ENCODE measurements around the gene PDE4D.

PDE4D gene

DNA sequence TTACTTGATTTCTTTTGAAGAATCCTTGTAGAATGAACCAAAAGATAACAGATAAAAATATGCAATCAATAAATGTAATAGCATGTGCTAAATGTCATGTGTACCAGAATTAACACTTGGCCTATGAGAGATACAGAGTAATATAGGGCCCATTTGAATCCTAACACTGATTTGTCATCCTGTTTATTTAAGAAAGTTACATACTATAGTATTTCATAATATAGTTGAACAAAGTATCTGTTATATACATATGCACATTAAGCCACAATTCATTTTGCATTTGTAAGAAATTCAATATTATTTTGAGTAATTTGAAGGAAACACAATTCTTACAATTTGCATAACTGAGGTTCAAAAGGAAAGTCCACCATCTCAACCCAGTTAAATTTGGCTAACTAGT, 389.5 kb downstream of the PDE4D start:
- DNase-seq, result no peak

DNA sequence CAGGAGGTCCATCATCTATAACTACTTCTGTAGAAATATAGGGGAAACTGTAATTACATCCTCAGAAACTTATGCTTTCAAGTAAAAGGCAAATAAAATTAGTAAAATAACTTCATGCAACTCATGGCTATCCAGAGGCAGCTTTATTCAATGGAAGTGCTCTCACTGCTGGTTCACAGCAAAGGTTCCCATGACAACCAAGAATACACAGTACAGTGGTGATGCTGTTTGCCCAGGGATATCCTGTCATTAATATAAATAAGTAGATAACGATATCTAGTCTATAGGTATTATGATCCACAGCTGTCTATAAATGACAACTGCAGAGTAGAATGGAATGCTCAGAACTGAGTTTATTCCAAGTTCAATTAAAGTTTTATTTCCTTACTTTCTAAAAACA, 390.3 kb downstream of the PDE4D start:
- no peak for DNase-seq

DNA sequence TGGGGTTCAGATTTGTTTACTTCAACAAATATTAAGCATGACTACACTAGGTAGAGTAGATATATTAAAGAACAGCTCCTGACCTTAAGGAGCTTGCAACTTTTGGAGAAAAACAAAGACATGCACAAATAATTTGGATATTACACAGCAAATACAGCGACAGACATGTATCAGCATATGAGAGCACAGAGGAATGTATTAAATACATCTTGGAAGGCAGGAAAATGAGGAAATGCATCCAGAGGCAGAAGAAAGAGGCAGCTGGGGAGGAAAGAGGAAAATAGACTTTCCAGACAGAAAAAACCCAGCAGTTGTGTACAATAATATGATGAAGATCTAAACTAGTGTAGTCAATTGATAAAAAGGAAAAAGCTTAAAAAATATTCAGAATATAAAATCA, 392.2 kb downstream of the PDE4D start:
- no peak for DNase-seq

DNA sequence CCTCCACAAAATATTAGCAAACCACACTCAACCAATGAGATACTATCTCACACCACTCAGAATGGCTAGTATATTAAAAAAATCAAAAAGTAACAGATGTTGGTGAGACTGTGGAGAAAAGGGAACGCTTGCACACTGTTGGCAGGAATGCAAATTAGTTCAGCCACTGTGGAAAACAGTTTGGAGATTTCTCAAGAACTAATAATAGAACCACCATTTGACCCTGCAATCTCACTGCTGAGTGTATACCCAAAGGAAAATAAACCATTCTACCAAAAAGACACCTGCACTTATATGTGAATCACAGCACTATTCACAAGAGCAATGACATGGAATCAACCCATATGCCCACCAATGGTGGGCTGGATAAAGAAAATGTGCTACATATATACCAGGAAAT, 393.5 kb downstream of the PDE4D start:
- DNase-seq, result no peak

DNA sequence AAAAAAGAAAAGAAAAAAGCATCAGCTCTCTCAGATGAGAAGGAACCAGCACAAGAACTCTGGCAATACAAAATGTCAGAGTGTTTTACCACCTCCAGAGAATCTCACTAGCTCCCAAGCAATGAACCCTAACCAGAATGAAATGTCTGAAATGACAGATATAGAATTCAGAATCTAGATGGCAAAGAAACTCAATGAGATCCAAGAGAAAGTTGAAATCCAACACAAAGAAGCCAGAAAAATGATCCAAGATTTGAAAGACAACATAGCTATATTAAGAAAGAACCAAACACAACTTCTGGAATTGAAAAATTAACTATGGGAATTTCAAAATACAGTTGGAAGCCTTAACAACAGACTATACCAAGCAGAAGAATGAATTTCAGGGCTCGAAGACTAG, 396.3 kb downstream of the PDE4D start:
- no peak for DNase-seq

DNA sequence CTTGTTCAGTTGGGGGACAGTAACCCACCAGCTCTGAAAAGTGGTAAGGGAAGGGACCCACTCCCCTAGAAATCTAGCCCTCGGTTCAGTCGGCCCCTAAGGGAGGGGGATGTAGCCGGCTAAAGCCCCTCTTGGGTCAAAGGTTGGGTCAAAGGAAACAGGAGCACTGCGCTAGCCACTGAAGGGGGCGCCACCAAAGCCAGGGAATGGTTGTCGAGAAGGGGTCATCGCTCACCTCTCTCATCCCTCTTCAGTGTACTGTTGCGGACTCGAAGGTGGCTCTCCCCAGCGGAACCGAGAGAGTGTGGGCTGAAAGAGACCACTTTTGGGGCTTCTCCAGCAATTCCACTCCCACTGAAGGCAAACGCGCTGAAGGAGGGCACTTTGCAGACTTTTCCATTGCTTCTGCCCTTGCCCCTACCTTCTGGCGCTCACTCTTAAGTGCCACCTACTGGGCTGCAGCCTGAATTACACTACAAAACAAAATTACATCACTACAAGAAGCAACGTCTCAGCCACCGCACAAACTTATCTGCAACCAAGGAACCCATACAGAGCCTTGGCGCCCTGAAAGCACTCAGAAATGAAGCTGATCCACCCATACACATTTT, 396.9 kb downstream of the PDE4D start:
- peak; percentile 16 for DNase-seq

DNA sequence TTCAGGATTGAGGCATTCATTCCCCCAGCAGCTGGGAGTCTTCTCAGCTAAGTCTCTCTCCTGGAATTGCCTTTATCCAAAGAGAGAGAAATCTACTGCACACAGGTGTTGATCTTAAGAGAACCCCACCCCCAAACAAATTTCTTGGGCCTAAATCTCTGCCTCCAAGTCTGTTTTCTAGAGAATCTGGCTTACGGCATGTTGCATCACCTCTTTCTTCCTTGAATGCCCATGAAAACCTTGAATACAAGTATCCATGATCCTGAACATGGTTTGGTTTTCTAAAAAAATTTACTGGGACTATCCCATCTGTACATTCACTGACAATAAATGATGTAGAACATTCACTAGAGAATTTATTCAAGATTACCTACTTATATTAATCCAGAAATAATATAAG, 401.6 kb downstream of the PDE4D start:
- peak; percentile 9 for DNase-seq

DNA sequence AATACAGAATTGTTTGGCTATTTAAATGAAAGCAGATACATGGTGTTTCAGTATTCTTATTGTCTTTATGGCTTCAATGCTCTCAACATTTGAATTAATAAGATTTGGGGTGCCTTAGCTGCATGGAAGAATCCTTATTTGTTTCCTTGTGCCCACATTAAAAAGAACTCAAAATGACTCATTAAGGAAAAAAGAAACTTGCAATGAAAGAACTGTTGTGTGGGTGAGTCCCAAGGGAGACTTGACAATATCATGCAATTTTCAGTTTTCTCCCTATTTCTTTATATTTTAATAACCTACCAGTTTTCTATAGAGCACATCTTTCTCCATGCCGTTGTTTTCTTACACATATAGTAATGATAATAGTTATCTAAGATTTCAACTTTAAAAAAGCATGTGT, 404.0 kb downstream of the PDE4D start:
- DNase-seq, result peak; percentile 3

DNA sequence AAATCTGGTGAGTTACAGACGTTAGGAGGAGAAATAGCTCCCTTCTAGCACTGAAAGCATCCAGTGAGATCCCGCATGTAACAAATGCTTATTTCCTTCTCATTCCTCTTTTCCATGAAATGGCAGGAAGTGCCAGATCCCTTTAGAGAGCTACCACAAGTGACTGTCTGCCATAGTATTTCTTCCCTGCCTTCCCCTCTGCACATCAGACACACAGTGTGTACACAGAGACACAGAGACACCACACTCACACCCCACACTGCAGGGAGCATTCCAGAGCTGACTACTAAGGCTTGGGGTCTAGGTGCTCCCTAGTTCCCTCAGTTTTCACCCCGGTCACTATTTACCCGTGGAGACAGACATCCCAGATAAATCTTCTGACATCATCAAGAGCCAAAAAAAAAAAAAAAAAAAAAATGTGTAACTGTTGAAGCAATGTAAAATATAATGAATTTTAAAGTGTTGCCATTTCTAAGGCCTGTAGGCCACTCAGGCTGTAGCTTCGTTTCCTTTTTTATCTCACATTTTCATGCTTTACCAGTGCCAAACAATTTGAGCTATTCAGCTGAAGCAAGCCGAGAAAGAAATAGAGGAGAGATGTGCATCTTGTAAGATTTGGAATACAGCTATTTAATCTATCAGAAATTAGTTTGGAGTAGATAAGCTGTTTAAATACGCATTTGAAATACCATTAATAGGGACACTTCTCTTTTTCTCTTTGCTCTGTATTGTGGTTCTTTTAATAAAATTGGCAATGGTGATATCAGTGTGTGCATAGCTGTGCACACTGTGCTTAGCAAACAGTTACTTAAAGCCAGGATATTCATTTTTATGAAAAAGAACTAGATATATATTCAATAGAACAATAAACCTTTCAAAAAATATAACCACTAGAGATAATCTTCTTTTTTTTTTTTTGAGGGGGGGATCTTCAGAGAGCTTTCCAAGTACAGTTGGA, 405.5 kb downstream of the PDE4D start:
- peak; percentile 13 for DNase-seq

DNA sequence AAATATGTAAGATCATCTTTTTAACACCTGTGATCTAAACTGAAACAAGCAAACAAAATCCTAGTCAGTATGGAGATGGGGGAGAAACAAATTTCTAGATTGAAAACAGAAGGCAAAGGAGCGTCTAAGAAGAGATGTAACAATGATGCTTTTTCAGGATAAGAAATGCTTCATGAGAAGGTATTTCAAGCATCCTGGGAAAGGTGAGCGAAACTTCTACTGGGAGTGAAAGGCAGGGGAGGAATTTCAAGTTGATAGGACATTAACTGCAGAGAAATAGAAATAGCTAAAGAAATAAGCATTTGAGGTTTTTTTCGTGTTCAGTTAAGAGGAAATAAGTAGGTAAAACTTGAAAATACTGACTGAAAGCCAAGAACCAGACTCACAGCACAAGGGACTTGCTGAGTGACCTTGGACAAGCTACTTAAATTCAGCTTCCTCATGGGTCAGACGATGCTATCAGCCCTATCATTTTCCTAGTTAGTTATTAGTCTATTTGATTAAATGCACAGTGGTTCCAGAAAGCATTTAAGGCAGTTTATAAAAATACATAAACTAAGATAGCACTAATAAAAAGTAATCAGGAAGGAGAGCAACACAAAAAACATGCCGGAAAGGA, 406.3 kb downstream of the PDE4D start:
- no peak for DNase-seq

DNA sequence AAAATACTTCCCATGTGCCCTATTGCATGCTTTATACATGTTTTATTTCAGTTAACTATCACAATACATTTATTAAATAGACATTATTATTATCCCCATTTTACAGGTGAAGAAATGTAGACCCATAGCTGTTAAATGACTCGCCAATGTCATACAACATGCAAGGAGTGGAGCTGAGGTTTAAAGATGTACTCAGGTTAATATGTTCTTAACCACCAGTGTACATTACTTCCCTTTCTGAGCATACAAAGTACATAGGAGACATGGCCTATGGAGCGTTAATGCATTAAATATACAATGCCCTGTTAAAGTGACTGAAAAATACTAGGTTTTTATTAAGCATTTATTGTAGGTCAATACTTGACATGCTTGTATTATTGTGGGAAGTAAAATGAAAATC, 407.0 kb downstream of the PDE4D start:
- no peak for DNase-seq

DNA sequence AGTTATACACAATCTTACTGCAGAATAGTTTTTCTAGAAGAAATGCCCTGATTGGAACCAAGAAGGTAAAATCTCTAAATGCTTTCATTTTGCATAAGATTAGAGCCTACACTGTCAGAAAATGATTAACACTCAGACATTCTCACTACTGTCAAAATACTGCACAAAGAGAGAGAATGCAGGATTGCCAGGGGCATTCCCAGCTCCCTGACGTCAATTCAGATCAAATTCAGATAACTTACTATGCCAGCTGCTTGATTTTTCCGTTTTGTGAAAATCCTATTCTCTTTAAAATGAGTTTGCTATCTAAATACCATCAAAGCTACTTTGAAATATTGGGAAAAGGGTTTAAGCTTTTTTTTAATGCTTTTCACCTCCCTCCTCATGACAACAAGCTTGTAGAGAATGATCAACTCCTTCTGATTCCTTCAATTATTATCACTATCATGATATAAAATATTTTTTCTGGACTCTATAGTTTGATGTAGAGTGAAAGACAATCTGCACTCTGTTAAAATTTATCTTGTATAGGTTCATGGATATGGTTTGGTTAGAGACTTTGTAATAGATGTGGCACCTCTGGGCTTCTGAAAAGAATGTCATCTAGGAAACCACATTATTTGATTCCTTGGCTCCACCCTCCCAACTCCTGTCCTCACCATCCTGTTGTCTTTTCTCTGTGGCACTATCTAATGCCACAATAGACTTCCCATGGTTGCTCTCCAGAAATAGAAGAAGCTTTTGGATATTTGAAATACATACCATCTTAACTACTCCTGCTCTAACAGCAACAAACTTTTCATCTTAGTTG, 407.7 kb downstream of the PDE4D start:
- DNase-seq, result peak; percentile 16

DNA sequence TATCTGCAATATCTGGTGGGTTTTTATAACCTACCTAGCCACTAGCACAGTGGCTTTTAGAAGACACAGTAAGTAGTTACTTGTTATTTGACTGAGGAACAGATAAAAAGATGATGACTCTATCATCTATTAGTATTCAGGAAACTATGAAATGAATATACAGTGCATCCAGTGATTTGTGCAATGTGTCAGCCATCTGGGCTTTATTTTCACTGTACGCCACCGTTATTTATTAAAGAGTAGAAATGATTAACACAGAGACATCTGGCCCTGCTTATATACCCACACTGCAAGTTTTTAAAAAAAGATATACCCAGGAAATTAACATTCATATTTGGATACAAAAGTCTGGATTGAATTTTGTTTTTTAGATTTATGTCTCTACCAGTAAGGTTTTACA, 408.4 kb downstream of the PDE4D start:
- DNase-seq, result peak; percentile 22

DNA sequence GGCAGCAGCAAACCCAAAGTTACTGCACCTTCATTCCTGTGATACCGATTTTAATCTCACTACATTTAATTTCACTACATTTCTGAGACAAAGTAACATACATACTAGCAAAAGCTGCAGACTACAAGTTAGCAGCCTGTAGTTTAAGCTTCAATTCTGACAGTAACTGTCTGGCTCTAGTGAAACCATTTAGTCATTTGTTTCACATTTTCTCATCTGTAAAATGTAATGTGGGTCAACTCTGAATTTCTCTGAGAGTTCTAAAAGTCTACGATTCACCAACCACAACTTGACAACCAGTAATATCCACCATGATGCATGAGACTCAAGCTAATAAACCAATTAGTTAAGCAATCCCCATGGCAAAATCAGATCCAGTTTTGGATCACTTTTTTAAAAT, 408.9 kb downstream of the PDE4D start:
- no peak for DNase-seq

DNA sequence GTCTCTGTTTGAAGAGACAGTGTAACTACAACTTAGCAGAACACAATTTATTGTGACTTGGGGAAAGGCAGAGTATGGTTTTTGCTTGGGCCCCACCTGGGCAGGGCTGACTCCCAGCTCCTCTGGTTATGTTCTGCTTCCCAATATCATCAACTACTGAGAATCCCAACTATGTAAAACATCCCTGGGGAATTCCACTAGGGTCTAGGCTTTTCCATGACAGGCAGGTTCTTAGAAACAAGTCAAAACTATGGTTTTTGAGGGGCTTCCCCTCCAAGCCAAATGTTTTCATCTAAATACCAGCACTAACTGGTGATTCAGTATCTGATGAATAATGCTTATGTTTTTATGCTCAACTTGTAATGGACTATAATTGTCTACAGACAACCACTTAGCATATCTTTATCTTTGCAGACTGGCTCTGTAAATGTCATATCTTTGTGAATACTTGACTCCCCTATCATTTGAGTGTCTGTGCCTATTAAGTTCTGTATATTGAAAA, 409.5 kb downstream of the PDE4D start:
- DNase-seq, result peak; percentile 70

DNA sequence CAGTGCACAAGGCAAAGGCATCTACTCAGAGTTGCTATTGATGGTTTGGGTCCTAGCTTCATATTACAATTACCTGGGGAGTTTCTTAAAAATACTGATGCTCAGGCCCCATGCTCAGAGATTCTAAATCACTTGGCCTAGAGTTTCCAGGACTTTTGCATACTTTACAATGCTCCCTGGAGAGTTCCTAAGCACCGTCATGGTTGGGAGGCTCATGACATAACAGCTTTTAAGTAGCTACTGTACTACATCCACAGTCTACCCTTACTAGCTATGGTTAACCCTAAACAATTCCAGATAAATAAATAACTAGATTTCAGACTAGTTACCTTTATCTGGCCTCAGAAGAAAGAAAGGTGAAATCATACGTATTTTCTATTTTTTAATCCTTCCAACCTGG, 414.4 kb downstream of the PDE4D start:
- no peak for DNase-seq

DNA sequence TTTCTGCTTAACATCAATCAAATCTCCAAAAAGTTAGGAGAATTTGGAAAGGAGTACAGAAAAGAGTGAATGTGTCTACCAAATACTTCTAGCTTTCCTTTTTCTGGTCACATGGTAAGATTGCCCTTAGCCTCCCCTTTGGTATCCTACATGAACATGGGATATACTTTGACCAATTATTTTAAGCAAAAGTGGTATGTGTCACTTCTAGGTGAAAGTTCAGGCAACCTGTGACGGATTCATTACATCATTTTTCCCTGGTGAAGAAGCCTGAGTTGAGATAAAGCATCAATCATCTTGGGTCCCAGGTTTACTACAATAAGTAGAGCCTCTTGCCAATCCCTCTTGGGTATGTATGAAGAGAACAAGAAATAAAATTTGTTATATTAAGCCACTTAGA, 419.2 kb downstream of the PDE4D start:
- DNase-seq, result no peak

DNA sequence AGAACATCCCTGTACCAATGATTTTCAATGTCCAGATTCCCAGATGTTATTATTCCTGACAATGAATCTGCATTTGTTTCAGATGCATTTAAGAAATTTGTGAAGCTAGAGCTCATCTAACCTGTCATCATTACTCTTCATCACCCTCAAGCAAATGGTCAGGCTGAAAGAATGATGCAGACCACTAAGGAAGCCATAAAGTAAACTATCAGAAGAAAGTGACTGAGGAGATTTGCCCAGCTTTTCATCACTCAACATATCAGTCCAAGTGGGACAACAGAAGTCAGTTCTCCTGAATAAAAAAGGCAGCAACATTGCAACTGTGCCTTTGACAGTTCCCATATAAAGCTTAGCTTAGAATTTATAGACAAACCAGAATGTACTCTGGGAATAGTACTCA, 419.9 kb downstream of the PDE4D start:
- no peak for DNase-seq

DNA sequence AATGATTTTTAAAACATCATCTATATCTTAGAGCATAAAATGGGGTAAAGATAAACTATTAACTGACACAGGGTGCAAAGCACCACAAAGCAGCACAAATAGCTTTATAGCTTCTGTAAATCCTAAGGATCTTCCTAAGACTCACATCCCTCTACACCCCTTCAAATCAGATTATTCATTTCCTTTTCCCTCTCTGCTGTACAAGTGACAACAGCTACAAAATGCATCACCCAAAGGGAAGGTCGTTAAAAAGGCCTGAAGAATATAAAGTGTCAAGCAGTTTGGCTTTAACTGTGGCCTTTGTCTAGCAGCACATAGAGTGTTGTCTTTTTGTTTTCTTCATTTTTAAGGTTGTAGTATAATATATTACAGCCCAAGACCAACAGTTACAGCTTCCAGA, 422.1 kb downstream of the PDE4D start:
- no peak for DNase-seq

DNA sequence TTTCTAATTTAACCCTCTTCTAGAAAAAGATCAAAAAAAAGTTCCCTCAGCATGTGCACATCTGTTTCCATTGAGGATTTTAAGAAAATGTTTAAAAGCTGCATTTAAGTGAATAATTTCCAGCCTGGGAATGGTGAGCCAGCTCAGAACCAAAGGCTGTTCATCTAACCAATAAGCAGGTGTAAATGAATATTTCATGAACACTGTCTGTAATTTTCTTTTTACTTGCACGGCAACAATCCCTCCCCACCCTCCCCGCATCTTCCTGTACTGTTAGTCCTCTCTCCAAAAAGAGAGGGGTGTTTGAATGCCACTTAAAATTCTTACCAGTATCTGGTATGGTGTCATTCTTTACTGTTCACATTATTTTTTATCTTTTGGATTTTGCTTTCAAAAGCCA, 425.6 kb downstream of the PDE4D start:
- no peak for DNase-seq

DNA sequence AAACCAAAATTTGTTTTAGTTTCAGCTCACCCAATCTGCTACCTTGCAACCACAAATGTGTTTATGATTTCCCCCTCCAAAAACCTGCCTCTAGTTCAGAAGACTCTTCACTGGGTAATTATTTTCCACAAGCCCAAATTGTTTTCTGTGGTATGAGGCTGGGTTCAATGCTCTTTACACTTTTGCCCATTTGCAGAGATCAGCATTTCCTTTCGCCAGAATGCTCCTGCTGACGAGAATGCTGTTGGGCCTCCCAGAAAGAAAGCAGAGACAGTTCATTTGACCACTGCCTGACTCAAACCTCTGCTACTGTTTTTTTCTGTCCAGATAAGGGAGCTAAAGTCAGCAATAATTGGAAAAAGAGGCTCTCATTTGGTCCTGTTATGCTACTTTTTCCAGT, 427.3 kb downstream of the PDE4D start:
- no peak for DNase-seq

DNA sequence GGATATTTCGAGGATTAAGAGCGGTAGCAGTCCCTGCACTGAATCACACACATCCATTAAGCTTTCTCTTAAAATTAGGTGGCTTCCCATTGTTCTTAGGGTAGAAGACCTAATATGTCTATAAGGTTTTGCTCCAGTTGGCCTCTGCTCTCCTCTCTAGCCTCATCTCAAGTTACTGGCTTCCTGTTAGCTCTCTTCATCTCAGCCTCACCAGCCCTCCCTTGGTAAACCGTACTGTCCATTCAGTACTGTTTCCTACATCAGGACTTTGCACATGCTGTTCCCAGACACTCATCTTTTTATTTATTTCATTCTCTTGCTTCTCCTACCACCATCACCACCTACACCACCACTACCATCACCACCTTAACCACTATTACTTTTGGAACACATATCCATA, 428.6 kb downstream of the PDE4D start:
- DNase-seq, result no peak
